ENCODE measurements around the gene CIRBP. TPM values are rescaled to one million over a fixed set of nuclear protein-coding genes. Genes with fewer than 3 reads are reported as not detected.

The CIRBP gene
- total RNA-seq, 4 donors from 2014 or later, result 258 to 623 (median 458) TPM

DNA sequence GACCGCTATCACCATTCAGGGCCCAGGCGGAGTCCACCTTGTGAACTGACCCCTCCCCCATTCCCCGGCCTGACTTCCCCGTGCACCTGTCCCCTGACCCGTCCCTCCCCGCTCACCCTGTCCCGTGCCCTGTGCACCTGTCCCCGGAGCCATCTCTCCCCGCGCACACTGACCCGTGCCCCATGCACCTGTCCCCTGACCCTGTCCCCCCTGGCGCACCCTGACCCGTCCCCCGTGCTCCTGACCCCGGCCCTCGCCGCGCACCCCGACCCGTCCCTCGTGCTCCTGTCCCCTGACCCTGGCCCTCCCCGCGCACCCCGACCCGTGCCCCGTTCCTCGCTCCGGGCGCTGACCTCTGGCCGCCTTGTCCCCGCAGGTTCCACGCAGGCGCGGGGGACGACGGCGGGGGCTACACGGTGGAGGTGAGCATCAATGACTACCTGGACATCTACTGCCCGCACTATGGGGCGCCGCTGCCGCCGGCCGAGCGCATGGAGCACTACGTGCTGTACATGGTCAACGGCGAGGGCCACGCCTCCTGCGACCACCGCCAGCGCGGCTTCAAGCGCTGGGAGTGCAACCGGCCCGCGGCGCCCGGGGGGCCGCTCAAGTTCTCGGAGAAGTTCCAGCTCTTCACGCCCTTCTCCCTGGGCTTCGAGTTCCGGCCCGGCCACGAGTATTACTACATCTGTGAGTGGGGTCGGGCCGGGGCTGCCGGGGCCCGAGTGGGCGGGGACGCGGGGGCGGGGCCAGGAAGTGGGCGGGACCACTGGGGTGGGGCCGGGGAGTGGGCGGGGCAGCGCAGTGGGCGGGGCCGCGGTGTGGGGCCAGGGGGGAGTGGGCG is 26.3 kb downstream of the CIRBP start:
- Histone ChIP-seq H3K9me3 (no peaks in the 10 kb centered on the region), H3K4me3 (peak overlapping the region in 1 of 4 donors; percentile 2), H3K36me3 (peaks cover 0 to 17% (median 0%) of the 10 kb centered on the region in 3 donors), H3K27ac (no peak overlapping the region), H3K27me3 (peaks cover 0 to 10% of the 10 kb centered on the region in 2 donors), H3K4me1 (peaks cover 3 to 36% (median 10%) of the 10 kb centered on the region in 4 donors)
- DNase-seq, result no peak
- TF ChIP-seq, protein P1, sequence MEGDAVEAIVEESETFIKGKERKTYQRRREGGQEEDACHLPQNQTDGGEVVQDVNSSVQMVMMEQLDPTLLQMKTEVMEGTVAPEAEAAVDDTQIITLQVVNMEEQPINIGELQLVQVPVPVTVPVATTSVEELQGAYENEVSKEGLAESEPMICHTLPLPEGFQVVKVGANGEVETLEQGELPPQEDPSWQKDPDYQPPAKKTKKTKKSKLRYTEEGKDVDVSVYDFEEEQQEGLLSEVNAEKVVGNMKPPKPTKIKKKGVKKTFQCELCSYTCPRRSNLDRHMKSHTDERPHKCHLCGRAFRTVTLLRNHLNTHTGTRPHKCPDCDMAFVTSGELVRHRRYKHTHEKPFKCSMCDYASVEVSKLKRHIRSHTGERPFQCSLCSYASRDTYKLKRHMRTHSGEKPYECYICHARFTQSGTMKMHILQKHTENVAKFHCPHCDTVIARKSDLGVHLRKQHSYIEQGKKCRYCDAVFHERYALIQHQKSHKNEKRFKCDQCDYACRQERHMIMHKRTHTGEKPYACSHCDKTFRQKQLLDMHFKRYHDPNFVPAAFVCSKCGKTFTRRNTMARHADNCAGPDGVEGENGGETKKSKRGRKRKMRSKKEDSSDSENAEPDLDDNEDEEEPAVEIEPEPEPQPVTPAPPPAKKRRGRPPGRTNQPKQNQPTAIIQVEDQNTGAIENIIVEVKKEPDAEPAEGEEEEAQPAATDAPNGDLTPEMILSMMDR (IDR thresholded peaks at IDR 0.05), result no peak
- no peak for TF ChIP-seq POLR2A (IDR thresholded peaks at IDR 0.05)

DNA sequence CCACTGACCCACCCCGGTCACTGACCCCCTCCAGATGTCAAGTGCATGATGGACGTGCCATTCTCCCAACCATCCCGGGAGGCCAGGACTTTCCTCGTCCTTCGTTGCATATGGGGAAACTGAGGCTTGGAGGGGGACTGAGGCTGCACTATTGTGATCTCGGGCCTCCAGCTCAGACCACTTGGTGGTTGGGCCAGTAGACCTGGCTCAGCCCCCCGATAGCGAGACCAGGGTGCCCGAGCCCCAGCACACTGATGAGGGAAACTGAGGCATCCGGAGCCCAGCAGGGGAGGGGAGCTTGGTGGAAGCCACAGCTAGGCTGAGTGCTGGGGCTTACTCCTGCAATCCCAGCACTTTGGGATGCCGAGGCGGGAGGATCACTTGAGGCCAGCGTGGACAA is 26.9 kb downstream of the CIRBP start:
- H3K4me3 ChIP-seq, result no peak overlapping the region
- peaks cover 0 to 10% of the 10 kb centered on the region in 2 donors for H3K27me3 ChIP-seq
- peaks cover 0 to 17% (median 0%) of the 10 kb centered on the region in 3 donors for H3K36me3 ChIP-seq
- no peak overlapping the region for H3K27ac ChIP-seq
- H3K9me3 ChIP-seq, result no peaks in the 10 kb centered on the region
- peaks cover 0 to 31% (median 10%) of the 10 kb centered on the region in 4 donors for H3K4me1 ChIP-seq
- TF ChIP-seq POLR2A (IDR thresholded peaks at IDR 0.05), result no peak
- TF ChIP-seq, protein P1 (IDR thresholded peaks at IDR 0.05), result no peak
- no peak for DNase-seq

DNA sequence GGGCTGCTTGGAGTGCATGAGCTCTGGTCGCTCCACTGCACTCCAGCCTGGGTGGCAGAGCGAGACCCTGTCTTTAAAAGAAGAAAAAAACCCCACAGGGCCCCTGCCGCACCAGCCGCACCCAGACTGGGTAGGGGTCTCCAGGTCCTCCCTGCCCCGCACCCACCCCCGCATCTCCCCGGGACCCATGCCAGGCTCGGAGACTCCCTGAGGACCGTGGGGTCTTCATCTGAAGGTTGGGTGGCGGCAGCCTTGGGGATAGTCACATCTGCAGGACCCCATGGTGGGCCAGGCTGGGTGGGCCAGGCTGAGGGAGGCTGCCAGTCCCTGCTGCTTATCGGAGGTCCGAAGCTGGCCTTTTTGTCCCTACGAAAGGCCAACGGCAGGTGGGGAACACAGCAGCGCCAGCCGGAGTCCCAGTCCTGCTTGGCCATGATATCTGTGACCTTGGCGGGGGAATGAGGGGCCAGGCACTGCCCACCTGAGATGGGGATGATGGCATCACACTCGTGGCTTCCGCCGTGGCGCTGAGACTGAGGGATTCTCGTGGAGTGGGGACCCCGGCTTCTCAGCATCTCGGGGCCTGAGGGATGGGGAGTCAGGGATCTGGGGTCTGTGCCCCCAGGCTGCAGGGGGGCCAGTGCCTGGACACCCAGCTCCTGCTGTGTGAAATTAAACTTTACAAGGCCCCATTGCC is 27.6 kb downstream of the CIRBP start:
- no peak overlapping the region for H3K27ac ChIP-seq
- H3K27me3 ChIP-seq, result peaks cover 0 to 10% of the 10 kb centered on the region in 2 donors
- H3K9me3 ChIP-seq, result no peaks in the 10 kb centered on the region
- H3K36me3 ChIP-seq, result peaks cover 0 to 17% (median 0%) of the 10 kb centered on the region in 3 donors
- no peak for DNase-seq
- TF ChIP-seq, protein P1 (IDR thresholded peaks at IDR 0.05), result no peak
- TF ChIP-seq POLR2A (IDR thresholded peaks at IDR 0.05), result no peak
- peaks cover 0 to 24% (median 10%) of the 10 kb centered on the region in 4 donors for H3K4me1 ChIP-seq
- no peak overlapping the region for H3K4me3 ChIP-seq

DNA sequence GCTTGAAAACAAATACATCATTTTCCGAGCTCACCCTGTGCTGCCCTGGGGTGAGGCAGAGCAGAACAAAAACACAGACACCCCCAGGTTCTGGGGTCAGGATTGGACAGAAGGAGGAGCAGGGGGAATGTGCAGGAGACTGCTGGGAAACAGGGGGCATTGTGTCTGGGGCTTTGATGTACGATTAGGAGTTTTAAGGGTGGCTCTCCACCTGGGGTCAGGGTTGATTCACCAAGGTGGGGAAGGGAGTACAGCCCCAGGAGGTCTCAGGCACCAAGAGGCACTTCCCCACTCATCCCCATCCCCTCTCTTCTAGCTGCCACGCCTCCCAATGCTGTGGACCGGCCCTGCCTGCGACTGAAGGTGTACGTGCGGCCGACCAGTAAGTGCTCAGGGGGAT is 29.1 kb downstream of the CIRBP start:
- H3K4me1 ChIP-seq, result peaks cover 0 to 14% (median 6%) of the 10 kb centered on the region in 4 donors
- TF ChIP-seq POLR2A (IDR thresholded peaks at IDR 0.05), result no peak
- TF ChIP-seq, protein P1 (IDR thresholded peaks at IDR 0.05), result no peak
- no peak overlapping the region for H3K4me3 ChIP-seq
- H3K27ac ChIP-seq, result no peak overlapping the region
- no peak for DNase-seq
- peaks cover 0 to 17% (median 0%) of the 10 kb centered on the region in 3 donors for H3K36me3 ChIP-seq
- no peaks in the 10 kb centered on the region for H3K9me3 ChIP-seq
- H3K27me3 ChIP-seq, result peaks cover 0 to 10% of the 10 kb centered on the region in 2 donors

DNA sequence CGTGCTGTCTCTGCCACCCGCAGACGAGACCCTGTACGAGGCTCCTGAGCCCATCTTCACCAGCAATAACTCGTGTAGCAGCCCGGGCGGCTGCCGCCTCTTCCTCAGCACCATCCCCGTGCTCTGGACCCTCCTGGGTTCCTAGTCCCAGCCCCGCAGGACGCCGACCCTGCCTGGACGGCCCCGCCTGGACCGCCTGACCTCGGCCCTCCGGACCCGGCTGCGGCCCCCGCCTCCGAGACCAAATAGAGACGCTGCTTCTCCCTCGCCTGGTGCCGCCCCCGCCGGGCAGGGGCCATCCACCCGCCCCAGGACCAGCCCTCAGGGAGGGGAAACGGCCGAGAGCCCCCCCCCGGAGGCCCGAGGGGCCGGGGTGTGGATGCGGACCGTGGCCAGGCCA is 30.7 kb downstream of the CIRBP start:
- Histone ChIP-seq H3K9me3 (no peaks in the 10 kb centered on the region), H3K36me3 (peaks cover 0 to 17% (median 0%) of the 10 kb centered on the region in 3 donors), H3K27ac (no peak overlapping the region), H3K27me3 (peaks cover 0 to 10% of the 10 kb centered on the region in 2 donors), H3K4me1 (peaks cover 0 to 20% (median 6%) of the 10 kb centered on the region in 4 donors), H3K4me3 (no peak overlapping the region)
- DNase-seq, result no peak
- no peak for TF ChIP-seq POLR2A (IDR thresholded peaks at IDR 0.05)
- TF ChIP-seq, protein P1 (IDR thresholded peaks at IDR 0.05), result no peak

All from Peyer's patch (tissue), 4 donors.